Stimulated activated CD8-positive, alpha-beta memory T cell treated with anti-CD3 and anti-CD28 coated beads, Interleukin-15, amount 100 ng/mL, for 48 hours (primary cell): ENCODE results near the gene DRD4.

Source experiments
- DNase-seq, 2 donors: peaks; one replicate each; pipeline ENCODE4 v3.0.0-alpha.2; 2020; ENCODE audit warnings: low read depth in 2 of 2

Gene DRD4

DNA sequence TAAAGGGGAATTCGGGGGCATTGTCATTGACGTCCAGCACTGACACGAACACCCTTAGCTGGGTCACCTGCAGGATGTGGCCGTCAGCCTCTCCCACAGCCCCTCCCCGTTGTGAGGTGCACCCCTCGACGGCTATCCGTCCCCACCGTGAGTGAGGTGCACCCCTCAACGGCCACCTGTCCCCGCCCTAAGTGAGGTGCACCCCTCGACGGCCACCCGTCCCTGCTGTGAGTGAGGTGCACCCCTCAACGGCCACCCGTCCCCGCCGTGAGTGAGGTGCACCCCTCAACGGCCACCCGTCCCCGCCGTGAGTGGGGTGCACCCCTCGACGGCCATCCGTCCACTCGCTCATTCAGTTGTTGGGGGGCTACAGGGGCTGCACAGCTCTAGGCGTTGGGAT is 15.2 kb upstream of the DRD4 start:
- DNase-seq, result no peak

DNA sequence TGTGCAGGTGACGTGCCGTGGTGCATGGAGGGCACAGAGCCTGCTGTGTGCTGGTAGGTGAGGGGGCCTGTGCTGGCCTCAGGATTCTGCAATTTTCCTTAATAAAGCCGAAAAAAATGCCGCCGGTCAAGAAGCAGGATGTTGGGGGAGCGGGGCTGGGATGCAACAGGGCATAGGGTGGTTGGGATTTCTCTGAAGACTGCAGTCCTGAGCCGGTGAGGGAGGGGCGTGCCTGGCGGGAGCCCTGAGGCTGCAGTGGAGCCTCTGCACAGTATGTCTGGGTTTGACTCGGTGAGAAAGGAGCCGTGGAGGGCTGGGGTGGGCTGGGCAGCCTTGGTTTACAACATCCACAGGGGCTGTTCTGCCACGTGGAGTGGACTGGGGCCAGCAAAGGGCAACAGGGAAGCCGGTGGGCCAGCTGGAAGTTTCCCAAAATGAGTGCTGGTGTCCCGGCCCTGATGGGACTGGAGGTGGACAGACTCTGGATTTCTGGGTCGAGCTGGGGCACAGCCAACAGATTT is 13.7 kb upstream of the DRD4 start:
- DNase-seq, result no peak

DNA sequence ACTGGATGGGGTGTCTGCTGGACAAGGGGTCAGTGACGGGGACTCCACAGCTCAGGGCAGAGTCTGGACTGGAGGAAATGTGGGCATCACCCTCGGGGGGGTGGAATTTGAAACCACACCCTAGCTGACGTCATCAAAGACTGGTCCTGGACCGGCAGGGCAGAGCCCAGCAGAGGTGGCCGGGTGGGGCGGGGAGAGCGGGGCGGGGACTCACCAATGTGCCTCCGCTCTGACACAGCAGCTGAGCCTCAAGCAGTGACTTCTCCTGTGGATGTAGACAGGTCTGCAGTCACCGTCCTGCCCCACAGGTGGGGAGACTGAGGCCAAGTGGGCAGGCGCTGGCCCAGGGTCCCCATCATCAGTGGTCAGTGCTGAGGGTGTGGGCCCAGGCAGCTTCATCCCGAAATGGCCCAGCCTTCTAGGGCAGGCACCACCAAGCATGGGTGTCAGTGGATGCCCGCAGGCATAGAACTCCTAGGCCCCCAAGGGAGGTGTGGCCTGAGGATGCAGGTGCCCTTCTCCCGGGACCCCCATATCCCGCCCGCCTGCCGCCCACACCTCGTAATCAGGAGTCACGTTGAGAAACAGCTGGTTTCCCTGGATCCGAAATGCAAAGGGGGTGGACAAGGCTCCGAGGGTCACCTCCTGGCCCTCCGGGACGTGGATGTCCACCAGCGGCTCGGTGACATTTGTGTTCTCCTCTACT is 12.9 kb upstream of the DRD4 start:
- DNase-seq, result no peak

DNA sequence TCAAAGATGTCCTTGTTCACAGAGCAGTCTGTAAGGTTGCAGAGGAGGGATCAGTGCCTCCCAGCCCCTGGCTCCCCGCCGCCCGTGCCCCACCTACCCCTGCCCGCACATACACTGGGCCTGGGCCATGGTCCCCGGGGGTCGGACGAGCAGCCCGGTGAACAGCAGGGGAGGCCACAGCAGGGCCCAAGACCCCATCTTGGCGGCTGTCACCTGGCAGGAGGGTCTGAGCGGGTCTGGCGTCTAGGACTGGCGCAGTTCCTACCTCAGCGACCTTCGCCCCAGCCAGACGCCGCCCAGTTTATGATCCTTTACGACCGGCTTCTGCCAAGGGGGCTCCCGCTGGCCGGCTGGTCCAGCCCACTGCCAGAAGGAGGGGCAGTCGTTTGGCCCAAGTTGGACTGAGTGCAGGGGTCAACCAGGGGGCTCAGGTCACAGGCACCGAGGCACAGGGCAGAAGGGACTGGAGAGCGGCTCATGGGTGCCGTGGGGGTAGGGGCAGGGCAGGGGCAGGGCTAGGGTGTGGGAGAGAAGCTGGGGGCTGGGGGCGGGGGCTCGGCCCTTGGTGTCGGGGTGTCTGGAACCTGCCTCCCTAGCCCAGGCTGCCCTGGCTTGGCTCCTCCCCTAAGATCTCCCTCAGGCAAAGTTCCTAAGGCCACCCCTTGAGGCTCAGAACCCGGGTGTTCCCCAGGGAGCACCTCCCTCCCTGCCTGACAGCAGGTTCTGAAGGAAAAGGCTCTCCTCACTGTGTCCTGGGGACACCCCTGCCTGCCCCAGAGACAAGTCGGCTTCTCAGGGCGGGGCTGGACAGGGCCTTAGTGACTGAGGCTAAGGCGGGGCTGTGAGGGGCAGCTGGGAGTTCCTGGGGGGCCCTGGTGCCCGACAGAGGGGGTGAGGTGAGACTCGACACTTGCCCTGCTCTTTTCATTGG is 12.1 kb upstream of the DRD4 start, which contains the start of gene CDHR5:
Gene CDHR5 (minus strand): TSS at position 251 of the 931 bp plus-strand sequence. CDS start 53 bp downstream, at position 198.
- no peak for DNase-seq

DNA sequence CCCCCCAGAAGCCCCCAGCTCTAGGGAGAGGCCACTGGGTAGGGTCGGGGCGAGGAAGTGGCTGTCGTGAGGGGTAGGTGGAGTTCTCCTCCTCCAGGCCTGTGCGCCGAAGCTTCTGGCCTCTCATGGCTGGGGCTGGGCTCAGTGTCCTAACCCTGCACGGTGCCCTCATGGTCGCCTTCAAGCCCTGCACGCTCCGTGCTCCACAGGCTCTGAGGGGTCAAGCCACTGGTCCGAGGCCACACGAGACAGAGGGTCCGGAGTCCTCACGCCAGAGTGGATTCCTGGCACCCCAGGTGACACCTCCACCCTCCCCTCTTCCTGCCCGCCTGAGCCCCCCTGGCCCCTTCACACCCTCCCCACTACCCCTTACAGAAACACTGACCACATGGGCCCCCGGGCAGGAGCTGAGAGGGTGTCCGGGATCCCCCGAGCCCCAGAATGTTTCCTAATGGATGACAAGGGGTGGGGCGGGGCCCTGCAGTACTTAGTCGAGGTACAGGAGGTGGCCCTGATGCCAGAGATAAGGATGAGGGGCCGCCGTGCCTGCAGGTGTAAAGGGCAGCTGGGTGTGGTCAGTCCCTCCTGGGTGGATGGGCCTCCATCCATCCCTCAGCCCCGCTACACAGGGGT is 11.3 kb upstream of the DRD4 start:
- no peak for DNase-seq

DNA sequence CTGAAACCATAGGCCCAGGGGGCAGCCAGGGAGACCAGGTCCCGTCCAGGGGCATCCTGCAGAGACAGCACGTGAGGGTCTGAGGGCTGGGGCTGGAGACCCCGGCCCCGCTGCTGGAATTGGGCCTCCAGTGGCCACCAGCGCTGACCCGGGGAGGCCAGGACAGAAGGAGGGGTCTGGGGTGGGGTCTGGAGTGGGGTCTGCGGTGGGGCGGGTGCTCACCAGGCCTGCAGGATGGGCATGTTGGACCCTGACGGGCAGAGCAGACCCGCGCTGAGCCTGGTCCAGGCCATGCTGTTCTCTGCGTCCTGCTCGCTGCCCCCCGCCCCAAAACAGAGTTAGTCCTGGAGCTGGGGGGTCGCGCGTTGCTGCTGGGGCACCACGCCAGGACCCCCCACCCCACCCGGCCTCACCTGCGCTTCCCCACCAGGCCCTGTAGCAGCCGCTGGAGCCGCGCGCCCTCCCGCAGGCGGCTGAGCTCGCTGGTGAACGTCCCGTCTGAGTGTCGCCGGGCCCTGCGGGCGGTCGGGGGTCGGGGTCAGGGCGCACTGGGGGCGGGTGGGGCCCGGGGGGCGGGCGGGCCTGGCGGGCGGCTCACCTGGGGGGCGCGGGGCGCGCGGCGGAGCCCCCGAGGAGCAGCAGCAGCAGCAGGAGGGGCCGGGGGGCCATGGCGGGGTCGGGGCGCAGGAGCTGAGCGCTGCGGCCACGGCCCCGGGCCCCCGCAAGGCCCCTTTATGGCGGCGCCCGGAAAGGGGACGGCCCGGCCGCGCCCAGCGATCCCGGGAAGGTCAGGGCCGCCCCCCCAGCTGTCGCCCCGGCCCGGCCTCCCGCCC is 10.4 kb upstream of the DRD4 start, which contains the start of gene SCT:
Gene SCT (minus strand): TSS at position 707 of the 833 bp plus-strand sequence. CDS start 38 bp downstream, at position 669.
- no peak for DNase-seq

DNA sequence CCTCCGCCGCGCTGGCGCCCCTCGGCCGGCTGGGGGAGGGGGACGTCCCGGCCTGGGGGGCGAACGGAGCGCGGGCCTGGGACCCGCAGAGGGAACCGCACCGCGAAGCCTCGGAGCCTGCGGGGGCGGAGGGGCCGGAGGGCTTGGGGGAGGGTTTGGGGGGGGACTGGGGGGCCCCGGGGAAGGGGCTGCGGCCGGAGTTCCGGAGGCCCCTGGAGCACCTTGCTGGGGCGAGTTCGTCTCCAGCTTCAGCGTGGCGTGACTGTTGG is 9.8 kb upstream of the DRD4 start:
- DNase-seq, result no peak

DNA sequence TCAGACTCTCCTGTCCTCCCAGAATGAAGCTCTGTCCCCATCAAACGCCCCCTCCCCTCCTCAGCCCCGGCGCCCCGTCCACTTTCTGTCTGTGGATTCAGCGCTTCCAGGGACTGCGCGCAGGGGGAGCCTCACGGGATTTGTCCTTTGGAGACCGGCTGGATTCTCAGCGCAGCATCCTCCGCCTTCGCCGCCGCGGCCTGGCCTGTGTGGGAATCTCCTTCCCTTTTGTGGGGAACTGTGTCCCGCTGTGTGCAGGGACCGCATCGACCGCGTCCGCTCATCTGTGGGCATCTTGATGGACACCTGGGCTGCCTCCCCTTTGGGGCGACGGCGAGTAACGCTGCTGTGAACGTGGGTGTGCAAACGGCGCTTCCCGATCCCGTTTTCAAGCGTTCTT is 9.0 kb upstream of the DRD4 start:
- no peak for DNase-seq

DNA sequence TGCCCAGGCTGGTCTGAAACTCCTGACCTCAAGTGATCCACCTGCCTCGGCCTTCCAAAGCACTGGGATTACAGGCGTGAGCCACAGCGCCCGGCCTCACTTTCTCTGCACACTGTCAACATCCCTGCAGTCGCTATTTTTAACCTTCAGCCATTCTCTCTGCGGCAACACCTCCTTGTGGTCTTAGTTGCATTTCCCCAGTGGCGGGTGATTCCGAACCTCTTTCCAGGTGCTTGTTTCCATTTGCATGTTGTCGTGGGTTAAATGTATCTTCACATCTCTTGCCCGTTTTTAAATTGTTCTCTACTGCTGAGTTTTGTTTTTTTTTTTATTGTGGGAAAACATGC is 7.9 kb upstream of the DRD4 start:
- DNase-seq, result no peak

DNA sequence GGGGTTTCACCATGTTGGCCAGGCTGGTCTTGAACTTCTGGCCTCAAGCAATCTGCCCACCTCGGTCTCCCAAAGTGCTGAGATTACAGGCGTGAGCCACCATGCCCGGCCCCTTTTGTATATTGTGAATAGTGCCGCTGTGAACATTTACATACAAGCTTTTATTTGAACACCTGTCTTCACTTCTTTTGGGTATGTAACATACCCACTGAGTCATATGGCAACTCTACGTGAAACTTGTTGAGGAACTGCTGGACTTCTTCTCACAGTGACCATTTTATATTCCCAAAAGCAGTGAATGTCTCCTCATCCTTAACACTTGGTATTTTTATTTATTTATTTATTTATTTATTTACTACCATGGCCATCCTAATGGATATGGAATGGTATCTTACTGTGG is 6.2 kb upstream of the DRD4 start:
- no peak for DNase-seq

DNA sequence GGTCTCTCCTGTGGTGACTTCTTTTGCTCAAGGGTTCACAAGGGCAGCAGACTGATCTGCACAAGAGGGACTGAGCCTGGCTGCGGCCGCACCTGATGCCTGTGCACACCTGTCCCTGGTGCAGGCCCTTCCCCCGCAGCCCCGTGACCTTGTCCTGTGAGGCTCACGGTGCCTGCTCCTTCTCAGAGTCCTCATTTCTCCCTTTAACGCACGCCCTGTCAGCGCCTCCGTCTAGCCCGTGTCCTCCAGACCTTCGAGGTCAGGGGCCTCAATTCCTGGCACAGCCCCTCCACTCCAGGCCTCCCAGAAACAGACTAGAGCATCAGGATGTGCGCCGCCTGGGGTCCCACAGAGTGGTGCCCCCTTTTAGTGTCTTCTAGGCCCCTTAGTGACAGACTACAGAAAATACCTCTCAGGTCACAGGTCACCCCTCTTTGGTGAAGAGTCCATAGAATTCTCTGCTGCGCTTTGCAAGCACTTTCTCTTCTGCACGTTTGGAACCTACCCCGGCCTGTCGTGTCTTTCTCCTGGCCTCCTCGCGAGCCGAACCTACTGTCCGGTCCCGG is 1.0 kb upstream of the DRD4 start:
- no peak for DNase-seq

DNA sequence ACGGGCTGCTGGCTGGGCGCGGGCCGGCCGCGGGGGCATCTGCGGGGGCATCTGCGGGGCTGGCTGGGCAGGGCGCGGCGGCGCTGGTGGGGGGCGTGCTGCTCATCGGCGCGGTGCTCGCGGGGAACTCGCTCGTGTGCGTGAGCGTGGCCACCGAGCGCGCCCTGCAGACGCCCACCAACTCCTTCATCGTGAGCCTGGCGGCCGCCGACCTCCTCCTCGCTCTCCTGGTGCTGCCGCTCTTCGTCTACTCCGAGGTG is 194 bp downstream of the DRD4 start:
- DNase-seq, result no peak

DNA sequence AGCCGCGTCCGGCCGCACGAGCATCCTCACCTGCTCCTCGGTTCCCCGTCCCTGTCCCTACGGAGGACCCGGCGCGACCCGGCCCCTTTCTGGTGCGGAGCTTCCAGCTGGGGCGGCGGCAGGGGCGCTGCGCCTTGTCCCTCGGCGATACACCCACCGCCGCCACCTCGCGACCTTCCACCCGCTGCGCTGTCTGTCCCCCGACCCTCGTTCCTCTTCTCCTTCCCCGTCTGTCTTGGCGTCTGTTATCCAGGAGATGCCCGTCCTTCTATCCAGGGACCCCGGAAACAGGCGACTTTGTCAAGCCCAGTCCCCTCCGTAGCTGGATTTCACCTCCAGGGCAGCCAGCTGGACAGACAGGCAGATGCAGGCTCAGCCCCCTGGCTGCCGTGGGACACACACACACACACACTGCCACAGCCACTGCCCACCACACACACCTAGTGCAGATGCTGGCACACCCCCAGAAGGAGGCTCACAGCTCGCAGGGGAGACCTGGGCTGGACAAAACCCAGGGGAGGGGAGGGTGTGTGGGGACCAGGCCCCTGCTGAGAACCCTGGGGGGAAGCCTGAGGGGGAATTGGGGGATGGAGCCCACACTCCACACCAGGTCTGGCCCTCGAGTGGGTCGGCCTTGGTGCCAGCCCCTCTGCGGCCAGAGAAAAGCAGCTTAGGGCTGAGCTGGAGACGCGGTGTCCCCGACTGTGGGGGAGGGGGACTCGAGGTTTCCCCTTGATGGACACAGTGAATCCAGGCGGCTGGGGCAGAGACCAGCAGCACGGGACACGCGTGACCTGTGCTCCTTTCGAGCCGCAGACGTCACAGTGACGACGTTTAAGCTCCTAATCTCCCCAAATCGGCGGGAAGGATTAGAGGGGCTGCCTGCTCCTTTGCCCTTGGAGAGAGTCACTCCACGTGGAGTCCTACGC is 788 bp downstream of the DRD4 start:
- no peak for DNase-seq

DNA sequence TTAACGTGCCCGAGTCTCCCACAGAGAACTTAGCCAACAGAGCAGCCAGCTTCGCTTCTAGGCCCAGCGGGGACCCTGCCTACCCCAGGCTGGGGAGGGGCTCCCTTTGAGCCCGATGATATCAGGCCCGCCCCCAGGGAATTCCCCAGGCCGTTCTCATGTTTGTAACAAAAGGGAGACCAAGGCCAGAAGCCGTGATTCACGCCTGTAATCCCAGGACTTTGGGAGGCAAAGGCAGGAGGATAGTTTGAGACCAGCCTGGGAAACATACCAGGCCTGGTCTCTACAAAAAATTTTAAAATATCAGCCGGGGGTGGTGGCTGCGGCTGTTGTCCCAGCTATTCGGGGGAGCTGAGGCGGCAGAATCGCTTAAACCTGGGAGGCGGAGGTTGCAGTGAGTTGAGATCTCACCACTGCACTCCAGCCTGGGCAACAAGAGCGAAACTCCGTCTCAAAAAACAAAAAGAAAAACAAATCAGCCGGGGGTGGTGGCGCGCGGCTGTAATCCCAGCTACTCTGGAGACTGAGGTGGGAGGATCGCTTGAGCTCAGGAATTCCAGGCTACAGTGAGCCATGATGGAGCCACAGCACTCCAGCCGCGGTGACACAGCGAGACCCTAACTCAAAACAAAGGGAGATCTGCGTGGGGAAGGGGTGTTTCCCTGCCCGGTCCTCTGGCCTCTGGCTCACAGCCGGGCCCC is 1.7 kb downstream of the DRD4 start:
- DNase-seq, result no peak

DNA sequence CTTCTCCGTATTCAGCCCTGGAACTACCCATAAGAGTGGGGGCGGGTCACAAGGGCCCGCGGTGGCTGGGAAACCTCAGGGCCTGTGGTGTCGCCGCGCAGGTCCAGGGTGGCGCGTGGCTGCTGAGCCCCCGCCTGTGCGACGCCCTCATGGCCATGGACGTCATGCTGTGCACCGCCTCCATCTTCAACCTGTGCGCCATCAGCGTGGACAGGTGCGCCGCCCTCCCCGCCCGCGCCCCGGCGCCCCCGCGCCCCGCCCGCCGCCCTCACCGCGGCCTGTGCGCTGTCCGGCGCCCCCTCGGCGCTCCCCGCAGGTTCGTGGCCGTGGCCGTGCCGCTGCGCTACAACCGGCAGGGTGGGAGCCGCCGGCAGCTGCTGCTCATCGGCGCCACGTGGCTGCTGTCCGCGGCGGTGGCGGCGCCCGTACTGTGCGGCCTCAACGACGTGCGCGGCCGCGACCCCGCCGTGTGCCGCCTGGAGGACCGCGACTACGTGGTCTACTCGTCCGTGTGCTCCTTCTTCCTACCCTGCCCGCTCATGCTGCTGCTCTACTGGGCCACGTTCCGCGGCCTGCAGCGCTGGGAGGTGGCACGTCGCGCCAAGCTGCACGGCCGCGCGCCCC is 2.4 kb downstream of the DRD4 start:
- no peak for DNase-seq

DNA sequence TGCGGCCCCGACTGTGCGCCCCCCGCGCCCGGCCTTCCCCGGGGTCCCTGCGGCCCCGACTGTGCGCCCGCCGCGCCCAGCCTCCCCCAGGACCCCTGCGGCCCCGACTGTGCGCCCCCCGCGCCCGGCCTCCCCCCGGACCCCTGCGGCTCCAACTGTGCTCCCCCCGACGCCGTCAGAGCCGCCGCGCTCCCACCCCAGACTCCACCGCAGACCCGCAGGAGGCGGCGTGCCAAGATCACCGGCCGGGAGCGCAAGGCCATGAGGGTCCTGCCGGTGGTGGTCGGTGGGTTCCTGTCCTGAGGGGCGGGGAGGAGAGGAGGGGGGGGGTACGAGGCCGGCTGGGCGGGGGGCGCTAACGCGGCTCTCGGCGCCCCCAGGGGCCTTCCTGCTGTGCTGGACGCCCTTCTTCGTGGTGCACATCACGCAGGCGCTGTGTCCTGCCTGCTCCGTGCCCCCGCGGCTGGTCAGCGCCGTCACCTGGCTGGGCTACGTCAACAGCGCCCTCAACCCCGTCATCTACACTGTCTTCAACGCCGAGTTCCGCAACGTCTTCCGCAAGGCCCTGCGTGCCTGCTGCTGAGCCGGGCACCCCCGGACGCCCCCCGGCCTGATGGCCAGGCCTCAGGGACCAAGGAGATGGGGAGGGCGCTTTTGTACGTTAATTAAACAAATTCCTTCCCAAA is 3.1 kb downstream of the DRD4 start:
- no peak for DNase-seq

DNA sequence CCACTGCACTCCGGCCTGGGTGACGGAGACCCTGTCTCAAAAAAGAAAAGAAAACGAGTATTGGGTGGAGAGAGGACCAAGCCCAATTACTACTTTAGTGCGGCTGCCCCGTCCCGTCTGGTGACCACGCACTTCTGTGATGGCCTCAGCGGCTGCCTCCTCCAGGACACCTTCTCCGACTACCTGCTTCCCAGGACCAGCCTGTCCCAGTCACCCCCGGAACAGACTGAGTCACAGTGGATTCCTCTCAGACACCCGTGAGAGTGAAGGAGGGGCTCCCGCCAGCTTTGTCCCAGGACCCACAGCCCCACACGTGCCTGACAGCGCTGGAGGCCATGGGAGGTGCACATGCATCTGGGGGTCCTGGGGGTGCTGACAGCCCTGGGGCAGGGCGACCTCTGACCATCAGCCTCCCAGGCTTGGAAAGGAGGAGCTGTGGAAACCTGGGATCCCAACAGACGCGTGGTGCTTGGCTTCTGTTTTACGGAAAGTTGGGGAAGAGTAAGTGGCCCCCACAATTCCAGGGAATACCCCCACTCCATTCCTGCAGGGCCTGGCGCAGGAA is 4.8 kb downstream of the DRD4 start:
- no peak for DNase-seq

DNA sequence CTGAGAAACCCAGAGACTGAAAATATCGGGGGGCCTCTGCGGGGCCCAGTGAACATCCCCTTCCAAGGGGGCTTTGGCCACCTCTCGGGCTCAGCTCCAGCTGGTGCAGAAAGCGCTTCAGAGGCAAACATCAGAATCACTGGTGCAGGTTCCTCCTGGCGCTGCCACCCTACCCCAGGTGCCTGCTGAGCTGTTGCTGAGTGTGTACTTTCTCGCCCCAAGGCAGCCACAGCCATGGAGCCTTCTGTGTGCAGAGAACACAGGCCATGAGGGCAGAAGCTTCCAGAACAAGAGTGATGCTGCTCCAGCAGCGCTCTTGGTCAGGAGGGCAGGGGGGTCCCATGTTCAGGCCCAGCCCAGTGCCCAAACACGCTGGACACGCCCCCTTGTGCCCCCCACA is 6.3 kb downstream of the DRD4 start:
- no peak for DNase-seq
